ENCODE data around the gene COL6A3. TPM values are rescaled to one million over a fixed set of nuclear protein-coding genes. Genes with fewer than 3 reads are reported as not detected.

COL6A3 gene
- total RNA-seq, 1 donor from 2014 or later = 124 TPM

- H3K4me3 ChIP-seq (ENCODE audit: low read depth, low read length) = no peak overlapping the region
- DNase-seq (ENCODE audit: low read depth) = no peak
- TF ChIP-seq CTCF (IDR thresholded peaks at IDR 0.05; ENCODE audit: insufficient read depth, low read length, poor library complexity, severe bottlenecking) = no peak
Observed at GRCh38 chr2:237441605-237442274, 27.8 kb upstream of the COL6A3 start.

GRCh38 chr2:237440819-237441281, 26.9 kb upstream of the COL6A3 start:
- DNase-seq (ENCODE audit: low read depth) = no peak
- Histone ChIP-seq H3K4me3 (ENCODE audit: low read depth, low read length) (no peak overlapping the region), H3K36me3 (ENCODE audit: control insufficient read depth, insufficient read depth, low read length) (no peaks in the 10 kb centered on the region), H3K27me3 (ENCODE audit: control insufficient read depth, insufficient read depth, low read length) (no peaks in the 10 kb centered on the region)
- no peak for TF ChIP-seq CTCF (IDR thresholded peaks at IDR 0.05; ENCODE audit: insufficient read depth, low read length, poor library complexity, severe bottlenecking)

More at GRCh38 chr2:237441605-237442274, 27.8 kb upstream of the COL6A3 start:
- H3K36me3 ChIP-seq (ENCODE audit: control insufficient read depth, insufficient read depth, low read length) = no peaks in the 10 kb centered on the region
- no peaks in the 10 kb centered on the region for H3K27me3 ChIP-seq (ENCODE audit: control insufficient read depth, insufficient read depth, low read length)

GRCh38 chr2:237438080-237438940, 24.3 kb upstream of the COL6A3 start:
- Histone ChIP-seq H3K27me3 (ENCODE audit: control insufficient read depth, insufficient read depth, low read length) (no peaks in the 10 kb centered on the region), H3K36me3 (ENCODE audit: control insufficient read depth, insufficient read depth, low read length) (no peaks in the 10 kb centered on the region), H3K4me3 (ENCODE audit: low read depth, low read length) (no peak overlapping the region)
- DNase-seq (ENCODE audit: low read depth) = no peak
- no peak for TF ChIP-seq CTCF (IDR thresholded peaks at IDR 0.05; ENCODE audit: insufficient read depth, low read length, poor library complexity, severe bottlenecking)

GRCh38 chr2:237437566-237437965, 23.6 kb upstream of the COL6A3 start:
- no peak for TF ChIP-seq CTCF (IDR thresholded peaks at IDR 0.05; ENCODE audit: insufficient read depth, low read length, poor library complexity, severe bottlenecking)
- H3K36me3 ChIP-seq (ENCODE audit: control insufficient read depth, insufficient read depth, low read length) = no peaks in the 10 kb centered on the region
- H3K27me3 ChIP-seq (ENCODE audit: control insufficient read depth, insufficient read depth, low read length) = no peaks in the 10 kb centered on the region
- no peak for DNase-seq (ENCODE audit: low read depth)
- no peak overlapping the region for H3K4me3 ChIP-seq (ENCODE audit: low read depth, low read length)

- Histone ChIP-seq H3K36me3 (ENCODE audit: control insufficient read depth, insufficient read depth, low read length) (no peaks in the 10 kb centered on the region), H3K4me3 (ENCODE audit: low read depth, low read length) (no peak overlapping the region), H3K27me3 (ENCODE audit: control insufficient read depth, insufficient read depth, low read length) (no peaks in the 10 kb centered on the region)
- TF ChIP-seq CTCF (IDR thresholded peaks at IDR 0.05; ENCODE audit: insufficient read depth, low read length, poor library complexity, severe bottlenecking) = no peak
- DNase-seq (ENCODE audit: low read depth) = no peak
Observed at GRCh38 chr2:237435844-237436587, 22.1 kb upstream of the COL6A3 start.
